Fibroblast of the aortic adventitia (primary cell): Measurements from ENCODE around the gene DNAAF9. TPM values are rescaled to one million over a fixed set of nuclear protein-coding genes. Genes with fewer than 3 reads are reported as not detected.

Experiments used
- DNase-seq: peaks from one replicate; pipeline ENCODE4 v3.0.0-alpha.2; 2010; ENCODE audit warnings: low read depth
- H3K4me3 ChIP-seq: 2 replicates; pipeline ENCODE4 v1.5.1; 2011; ENCODE audit warnings: low read depth, mild to moderate bottlenecking, control low read depth, low read length, moderate library complexity
- CTCF ChIP-seq: IDR thresholded peaks from 2 replicates; pipeline ENCODE4 v1.5.1; 2011; ENCODE audit warnings: mild to moderate bottlenecking, low read length, control low read depth, inconsistent platforms; ENCODE audit not compliant: insufficient read depth
- total RNA-seq: library from RNA; depleted of rRNA; stranded (reverse); fragments of >200 nt; gene quantifications from 2 replicates; pipeline ENCODE4 v1.2.3, GENCODE V29; 2012; ENCODE audit warnings: low replicate concordance

DNAAF9 gene
- total RNA-seq, 1 donor: 13.3 TPM

- no peak for DNase-seq
- no peak for TF ChIP-seq CTCF
- H3K4me3 ChIP-seq: no peak overlapping the region
Measured at GRCh38 chr20:3412600-3413392, 5.3 kb upstream of the DNAAF9 start.

- DNase-seq: no peak
- H3K4me3 ChIP-seq: no peak overlapping the region
- TF ChIP-seq CTCF: no peak
Measured at GRCh38 chr20:3410464-3410863, 3.0 kb upstream of the DNAAF9 start.

- no peak for DNase-seq
- TF ChIP-seq CTCF: no peak
- H3K4me3 ChIP-seq: no peak overlapping the region
Measured at GRCh38 chr20:3409417-3409816, 1.9 kb upstream of the DNAAF9 start.

GRCh38 chr20:3407771-3408637 lies 535 bp upstream of the DNAAF9 start:
- no peak for TF ChIP-seq CTCF
- H3K4me3 ChIP-seq: peak overlapping the region; percentile 90
- DNase-seq: peak; percentile 62

- peak; percentile 13 for DNase-seq
- no peak for TF ChIP-seq CTCF
- peak overlapping the region; percentile 90 for H3K4me3 ChIP-seq
Measured at GRCh38 chr20:3406481-3407039, 909 bp downstream of the DNAAF9 start.

- peak overlapping the region; percentile 90 for H3K4me3 ChIP-seq
- no peak for TF ChIP-seq CTCF
- peak; percentile 8 for DNase-seq
Measured at GRCh38 chr20:3405696-3406358, 1.6 kb downstream of the DNAAF9 start.
